KG1 (cell line): Measurements from ENCODE around the gene KLHDC10.
"Not testable (repeated sequence)": the region's sequence is repeated elsewhere in the genome, so short reads cannot be mapped to it uniquely, and the experiment has no call there.

ENCODE experiments used
- DNase-seq: peaks from one replicate; lab custom pipeline; 2025; lab: John Stamatoyannopoulos, UW

Gene KLHDC10

DNA sequence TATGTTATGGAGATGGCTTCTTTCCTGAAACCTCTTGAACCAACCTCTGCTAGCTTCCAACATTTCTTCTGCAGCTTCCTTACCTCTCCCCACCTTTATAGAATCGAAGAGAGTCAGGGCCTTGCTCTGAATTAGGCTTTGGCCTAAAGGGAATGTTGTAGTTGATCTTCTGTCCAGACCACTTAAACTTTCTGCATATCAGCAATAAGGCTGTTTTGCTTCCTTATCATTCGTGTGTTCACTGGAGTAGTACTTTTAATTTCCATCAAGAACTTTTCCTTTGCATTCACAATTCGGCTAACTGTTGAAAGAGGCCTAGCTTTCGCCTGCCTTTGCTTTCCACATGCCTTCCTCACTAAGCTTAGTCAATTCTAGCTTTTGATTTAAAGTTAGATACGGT, 48.0 kb downstream of the KLHDC10 start:
- no peak for DNase-seq

DNA sequence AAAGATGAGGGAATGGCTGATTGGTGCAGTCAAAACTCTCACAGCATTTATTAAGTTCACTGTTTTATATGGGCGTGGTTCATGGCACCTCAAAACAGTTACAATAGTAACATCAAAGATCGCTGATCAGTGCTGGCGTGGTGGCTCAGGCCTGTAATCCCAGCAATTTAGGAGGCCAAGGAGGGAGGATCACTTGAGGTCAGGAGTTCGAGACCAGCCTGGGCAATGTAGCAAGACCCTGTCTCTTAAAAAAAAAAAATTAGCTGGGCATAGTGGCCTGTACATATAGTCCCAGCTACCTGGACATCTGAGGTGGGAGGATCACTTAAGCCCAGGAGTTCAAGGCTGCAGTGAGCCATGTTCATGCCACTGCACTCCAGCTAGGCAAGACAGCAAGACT, 48.5 kb downstream of the KLHDC10 start:
- DNase-seq, result no peak

DNA sequence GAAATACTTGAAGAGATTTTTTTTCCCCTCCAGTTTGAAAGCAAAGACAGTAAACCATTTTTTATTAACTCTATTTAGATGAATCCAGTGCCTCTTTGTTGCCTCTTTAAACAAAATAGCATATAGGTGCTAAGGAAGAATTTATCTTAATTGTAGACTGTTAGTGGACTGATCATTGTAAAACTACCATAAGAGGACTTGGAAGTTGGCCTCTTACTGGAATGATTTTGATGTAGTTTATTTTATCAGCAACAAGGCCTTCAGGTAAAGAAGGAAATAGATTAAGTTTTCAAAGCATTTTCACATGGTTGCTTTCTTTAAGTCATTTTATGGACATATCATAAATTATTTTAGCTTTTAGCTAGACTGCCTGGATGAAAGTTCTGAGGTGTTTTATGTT, 53.2 kb downstream of the KLHDC10 start:
- DNase-seq, result no peak

DNA sequence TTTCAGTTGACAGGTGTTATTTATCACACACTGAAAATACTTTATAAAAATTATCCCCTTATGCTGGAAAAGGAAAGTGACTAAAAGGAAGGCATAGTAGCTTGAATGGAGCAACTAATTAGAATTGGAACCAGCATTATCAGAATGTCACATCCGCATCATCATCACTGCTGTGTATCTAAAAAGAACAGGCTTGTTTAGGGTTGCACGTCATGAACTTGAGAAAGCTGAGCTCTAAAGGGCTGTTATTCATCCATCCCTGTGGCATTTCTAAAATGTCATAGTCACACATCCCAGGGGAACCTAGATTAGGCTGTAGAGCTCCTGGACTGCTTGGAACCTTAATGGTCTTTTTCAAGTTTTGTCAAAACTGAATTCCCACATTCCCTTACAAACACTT, 54.4 kb downstream of the KLHDC10 start:
- DNase-seq, result no peak

DNA sequence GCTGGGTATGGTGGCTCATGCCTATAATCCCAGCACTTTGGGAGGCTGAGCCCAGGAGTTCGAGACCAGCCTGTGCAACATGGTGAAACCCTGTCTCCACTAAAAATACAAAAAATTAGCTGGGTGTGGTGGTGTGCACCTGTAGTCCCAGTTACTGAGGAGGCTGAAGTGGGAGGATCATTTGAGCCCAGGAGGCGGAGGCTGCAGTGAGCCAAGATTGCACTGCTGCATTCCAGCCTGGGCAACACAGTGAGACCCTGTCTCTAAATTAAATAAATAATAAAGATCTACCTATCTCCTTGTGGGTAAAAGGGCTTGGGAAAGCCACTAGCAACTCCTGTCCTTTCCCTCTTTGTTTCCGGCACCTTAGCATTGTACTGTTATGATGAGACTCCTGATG, 56.5 kb downstream of the KLHDC10 start:
- DNase-seq, result not testable (repeated sequence)

DNA sequence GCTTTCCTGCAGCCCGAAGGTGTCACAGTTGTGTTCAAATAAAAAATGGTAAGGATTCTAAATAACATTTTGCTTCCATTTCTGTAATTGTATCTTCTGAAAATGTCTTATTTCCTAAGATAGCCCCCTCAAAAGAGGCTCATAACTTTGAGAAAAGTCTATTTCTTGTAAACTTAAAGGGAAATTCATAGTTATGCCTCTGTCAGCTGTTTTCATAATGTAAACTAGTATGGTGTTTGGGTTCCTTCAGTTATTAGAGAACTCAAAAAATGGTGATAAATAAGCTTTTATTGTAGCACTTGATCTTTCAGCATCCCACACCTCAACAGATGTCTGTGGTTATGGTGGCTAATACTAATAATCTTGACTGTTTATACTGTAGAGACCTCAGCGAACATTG, 57.1 kb downstream of the KLHDC10 start:
- no peak for DNase-seq

DNA sequence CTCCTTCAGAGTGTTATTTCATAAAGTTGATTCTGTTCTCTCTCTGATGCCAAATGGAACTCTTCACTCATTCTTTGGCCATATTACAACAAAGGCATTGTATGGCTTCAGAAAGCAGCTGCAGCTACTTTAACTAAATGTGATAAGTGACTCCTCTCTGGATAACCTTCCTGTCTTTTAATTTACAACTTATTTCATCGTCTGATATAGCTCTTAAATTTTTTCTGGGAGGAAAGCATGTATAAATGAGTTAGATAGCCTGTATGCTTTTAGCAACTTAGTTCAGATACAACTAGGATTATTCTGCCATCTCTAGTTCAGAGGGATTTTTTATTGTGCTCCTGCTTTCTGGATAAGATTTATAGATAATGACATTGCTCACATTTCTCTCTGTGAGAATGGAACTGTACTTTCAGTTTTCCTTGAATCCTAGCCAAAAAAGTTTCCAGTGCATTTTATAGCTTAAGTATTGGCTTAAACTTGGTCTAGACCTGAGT, 57.5 kb downstream of the KLHDC10 start:
- DNase-seq, result no peak

DNA sequence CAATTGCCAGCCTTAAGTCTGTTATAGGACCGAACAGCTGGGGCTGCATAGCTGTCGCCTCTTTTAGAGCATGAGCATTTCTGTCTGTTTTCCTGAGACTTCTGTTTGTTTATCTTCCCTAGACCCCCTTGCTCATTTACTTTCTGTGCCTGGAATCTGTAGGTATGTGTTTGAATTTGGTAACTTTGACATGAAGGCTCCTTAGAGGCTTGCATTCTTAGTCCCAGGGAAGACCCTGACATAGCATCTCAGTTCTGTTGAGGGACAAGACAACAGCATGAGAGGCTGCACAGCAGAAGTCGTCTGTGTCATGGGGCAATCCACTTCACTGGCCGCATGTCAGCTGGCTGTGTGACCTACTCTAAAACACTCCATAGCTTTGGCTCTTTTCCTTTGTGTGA, 58.7 kb downstream of the KLHDC10 start:
- DNase-seq, result no peak

DNA sequence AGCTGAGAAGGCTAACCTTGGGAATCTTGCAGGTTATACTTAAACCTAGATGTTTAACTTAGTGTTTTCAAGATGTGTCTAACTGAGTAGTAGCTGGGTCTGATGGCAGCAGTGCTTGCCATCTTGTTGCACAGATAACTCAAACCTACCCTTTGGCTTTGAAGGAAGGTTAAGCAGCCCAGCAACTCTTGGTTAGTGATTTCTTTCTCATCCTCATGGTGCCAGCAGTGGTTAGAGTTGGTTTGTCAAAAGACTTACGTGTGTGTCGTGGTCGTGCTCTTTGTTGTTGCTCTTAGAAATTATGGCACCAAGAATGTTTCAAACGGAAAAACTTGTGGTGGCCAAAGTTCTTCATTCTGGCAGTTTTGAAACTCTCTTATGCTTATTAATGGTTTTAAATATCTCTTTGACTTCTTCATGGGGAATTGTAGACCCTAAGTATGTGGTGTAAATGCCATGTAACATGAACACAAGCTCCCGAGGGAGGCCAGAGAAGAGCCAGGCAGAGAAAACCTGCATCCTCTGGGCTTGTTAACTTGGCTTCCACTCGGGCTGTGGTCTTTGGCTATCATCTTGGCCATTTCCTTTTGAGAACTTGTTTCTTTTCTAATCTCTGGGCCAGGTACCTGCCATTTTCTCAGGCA, 61.0 kb downstream of the KLHDC10 start:
- no peak for DNase-seq

DNA sequence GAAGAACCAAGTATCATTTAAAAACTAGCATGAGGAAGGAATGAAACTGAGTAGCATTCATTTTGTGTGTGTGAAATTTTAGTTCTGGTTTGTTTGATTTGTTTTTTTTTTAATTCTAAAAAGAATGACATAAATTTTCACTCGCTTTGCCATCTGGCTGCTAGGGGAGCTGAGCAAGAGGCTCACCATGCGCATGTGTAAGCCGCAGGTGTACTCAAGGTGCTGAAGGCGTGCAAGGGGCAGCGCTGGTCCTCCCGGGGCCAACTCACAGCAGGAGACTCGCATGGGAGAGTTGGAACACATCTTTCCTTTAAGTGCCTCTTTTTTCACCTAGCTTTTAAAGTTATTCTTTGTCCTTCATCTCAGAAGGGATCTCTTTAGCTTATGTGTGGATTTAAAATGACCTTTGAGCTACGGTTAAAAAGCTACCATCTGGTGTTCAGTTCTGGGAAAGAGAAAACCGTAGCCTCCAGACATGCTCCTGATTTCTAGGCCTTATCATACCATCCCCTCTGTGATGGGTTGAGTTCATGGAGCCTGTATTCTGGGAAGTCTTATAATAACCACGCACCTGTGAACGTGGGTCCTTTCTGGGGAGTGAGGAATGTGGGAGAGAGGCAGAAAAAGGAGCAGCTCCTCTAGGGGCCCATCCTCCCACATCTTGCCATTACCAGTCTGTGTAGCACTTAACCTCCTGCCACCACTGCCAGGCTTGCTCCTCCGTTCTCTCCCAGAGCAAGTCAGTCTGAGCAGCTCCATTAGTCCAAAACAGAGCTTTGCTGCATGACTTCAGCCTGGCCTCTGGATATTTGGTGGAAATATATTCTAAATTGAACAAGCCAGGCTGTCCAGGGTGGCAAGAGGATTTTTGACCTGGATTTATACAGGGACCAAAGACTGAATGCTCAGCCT, 61.9 kb downstream of the KLHDC10 start:
- DNase-seq, result no peak

DNA sequence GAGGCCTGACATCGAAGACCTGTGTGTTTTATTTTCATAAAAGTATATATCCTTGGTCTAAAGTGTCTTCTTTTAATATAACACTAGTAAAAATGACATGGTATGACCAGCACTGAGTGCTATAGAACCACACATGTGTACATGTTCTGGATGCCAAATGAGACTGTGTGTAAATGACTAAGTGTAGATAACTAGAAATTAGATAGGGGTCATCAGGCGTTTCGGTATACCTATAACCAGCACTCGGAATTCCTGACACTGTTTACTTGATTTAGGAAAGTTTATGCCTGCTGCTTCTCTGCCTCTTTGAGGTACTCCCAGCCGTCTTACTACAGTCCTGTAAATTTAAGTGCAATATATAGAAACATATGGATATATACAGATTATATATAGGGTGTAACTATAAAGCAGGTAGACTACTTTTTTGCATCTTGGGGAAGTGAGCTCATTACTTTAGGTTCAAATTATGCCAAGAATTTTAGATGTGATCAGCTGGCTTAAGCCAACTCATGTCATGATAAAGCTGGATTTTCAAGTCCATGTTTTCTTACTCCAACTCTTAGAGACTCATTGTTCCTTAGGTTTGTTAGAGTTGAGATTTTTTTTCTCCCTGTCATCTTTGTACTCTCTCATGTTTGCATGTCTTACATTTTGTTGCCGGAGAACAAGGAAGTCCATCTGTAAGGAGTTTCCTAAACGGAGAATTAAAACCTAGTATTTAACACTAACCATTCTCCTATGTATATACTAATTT, 62.9 kb downstream of the KLHDC10 start:
- no peak for DNase-seq

DNA sequence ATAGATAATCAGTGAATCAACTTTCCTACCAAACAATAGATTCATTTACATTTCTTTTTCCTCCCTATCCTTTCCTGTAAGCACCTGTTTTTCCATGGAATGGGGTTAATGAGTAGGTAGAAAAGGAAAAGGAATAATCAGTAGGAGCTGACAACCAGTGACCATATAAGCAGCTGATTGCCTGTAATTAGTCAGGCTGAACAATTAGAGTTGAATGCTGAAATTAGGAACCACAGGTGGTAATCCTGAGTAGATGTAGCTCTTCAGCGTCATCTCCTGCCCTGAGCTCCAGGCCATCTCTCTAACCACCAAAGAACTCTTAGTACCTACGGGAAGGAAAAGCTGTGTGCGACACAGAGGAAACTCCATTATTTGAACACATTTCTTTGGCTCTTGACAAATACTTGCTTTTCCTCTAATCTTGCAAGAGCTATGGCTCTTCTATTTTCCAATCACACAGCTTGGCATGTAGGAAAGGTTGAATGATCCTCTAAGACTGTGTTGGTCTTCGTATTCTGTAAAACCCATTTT, 63.8 kb downstream of the KLHDC10 start:
- no peak for DNase-seq

DNA sequence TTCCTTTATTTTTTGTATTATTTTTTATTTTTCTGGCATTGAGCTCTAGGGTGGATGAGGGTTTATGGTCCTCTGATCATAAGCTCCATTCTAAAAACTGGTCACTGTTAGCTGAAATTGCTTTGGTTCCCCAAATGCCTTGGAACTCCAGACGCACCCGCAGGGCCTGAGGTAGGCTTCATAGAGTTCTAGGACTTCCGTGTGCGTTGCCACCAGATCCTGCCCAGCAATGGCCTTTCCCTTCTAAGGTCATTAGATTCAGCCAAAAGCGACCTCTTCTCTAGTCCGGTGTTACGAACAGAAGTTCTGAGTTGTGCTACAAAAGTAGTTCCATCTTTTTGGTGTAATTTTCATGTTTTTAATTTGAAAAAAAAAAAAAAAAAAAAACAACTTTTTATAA, 64.4 kb downstream of the KLHDC10 start:
- DNase-seq, result no peak

DNA sequence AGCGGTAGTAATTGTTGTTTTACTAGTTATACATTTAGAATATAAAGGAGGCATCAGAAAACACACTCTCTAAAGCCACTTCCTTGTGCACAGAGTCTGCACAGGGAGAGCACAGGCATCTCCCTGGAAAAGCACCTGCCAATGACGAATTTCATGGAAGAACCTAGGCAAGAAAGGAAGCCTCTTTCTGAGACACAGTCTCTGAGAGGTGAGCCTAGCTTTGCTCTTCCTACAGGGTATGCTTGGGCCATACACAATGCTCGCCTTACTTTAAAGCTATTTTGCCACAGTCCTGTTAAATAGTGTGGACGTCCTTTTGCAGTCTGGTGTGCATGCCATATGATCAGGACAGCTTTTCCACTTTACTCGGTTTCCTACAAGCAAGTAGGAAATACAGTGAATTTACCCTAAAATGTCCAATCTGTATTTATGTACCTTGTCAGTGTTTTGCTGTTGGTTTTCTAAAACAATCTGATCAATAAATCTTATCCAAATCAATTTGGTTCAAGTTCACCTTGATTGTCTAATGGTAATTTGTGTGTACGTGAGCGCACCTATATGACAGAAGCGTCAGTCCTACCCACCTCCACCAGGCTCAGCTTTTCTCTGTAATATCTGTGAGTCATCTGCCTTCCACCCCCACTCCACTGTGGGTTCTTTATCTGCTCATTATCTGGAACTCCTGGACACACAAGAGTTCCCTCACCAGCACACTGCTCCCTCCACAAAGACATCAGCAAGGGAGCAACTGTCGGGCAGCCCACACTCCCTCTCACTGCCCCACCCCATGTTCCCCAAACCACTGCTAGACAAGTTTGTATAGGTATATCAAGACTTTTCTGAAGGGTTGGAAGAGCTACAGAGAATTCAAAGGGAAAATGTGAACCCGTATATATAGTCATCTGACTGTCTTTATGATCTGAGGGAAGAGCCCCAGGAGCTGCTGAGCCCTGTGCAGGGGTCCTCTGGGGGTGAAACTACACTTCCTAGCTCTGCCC, 65.2 kb downstream of the KLHDC10 start:
- DNase-seq, result no peak

DNA sequence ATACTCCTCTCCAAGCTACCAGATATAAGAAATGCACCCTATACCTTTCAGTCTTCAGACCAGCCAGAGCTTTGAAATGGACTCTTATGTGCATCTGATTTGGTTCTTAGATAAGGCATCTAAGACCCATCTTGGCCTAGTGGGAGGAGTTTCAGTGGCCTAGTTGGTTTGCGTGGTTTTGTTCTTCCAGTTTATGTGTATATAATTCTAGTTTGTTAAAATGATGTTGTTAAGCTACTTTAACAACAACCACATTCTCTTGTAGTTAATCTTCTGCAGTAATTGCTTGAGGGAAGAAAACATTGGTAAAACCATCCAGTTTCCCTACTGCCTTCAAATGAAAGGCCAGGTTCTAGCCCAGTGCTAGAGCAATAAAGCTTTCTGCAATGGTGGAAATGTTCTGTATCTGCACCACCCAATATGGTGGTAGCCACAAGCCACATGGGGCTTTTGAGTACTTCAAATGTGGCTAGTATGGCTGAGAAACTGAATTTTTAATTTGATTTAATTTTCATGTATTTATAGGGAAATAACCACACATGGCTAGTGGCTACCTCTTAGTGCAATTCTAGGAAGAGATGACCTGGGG, 66.3 kb downstream of the KLHDC10 start:
- DNase-seq, result no peak

DNA sequence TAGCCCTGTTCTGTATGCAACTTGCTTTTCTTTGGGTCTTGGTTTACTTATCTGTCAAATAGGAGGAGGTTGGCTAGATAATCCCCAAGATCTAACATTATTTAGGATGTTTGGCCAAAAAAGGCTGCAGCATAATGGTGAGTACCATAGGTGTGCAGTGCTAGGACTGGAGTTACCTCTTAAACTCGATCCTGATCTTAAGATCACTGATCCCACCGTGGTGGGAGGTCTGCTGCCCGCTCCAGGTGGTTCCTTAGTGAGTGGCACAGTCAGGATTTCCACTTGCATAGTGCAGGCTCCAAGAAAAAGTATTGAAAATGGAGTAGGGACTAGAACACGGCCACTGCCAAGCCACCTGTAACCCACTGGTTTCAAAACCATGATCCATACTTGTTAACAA, 66.9 kb downstream of the KLHDC10 start:
- no peak for DNase-seq

DNA sequence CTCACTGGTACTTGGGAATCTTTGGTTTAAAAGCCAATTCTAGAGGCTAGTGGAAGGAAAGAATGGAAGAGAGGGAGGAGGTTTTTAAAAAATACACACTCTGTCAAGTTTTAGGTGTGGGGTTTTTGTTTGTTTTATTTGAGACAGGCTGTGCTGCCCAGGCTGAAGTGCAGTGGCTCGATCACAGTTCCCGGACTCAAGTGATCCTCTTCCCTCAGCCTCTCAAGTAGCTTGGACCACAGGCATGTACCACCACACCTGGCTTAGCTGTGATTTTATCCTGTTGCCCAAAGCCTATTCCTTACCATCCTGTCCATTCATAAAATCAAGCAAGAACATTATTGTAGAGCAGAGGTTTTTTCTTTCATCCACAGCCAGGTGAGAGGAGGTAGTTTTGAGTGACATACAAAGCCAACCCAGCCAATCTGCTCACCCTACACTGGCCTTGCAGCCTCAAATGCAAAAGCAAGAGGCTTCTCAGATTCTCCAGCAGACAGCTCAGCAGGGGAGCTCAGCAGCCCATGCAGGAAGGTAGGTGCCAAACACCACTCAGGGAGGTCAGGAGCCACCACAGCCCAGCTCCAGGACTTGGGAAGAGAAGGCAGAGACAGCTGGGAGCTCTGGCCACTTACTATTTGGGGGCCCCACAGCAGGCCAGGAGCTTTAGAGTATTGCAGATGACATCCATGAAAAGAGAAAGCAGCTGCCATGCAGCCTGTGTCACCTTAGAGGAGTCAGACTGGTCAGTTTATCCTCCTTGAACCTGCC, 69.0 kb downstream of the KLHDC10 start:
- no peak for DNase-seq

DNA sequence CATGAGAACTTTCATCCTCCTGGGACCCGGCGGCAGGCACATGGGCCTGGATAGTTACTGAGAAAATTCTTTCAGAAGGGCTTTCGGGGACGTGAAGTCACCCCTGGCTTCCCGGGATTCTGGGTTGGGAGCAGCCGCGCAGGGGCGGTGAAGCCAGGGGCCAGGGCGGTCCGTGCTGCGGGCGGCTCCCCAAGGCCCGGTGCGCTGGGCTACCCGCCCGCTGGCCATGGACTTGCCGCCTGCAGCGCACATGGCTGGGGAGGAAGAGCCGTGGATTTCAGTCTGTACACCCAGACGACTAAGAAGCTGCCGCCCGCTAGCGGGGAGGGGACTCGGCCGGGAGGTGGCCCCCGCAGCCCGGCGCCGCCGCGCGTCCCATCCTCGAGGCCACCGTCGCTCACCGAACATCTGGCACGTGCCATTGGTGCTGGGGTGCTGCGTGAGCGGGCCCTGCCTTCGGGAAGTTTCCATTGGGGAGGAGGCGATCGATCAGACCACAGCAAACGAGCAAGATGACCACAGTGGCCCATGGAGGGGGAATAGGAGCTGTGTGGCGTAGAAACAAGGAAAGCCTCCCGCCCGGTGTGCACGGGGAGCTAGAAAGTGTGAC, 70.3 kb downstream of the KLHDC10 start:
- no peak for DNase-seq

DNA sequence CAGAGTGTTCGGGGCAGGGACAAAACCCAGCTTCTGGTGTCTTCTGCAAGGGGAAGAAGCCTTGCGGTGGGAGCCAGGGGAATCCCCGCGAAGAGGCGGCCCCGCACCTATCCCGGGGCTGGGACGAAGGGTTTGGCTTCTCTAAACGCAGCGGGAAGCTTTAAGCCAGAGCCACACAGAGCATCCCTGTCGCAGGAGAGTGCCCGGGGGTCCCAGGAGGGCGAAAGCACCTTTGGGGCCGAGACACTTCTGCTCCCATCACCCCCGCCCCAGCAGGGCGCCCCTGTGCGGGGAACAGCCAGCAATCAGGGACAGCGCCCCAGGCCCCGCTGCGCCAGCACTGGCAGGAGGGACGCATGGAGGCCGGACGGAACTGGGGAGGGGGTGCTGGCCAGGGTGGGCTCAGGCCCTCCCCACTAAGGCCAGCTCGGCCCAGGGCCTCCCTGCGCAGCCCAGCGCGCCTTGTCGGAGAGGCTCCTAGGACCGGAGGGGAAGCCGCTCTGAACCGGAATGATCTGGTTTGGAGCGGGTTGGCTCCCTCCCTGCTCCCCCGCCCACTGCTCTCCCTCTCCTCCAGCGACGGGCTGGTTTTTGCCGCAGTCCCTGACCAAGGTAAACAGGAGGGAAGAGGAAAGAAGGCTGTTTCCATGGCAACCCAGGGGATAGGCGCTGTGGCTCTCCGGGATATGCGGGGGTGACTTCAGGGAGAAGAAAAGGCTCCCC, 71.0 kb downstream of the KLHDC10 start:
- no peak for DNase-seq
